Stimulated activated CD8-positive, alpha-beta memory T cell treated with anti-CD3 and anti-CD28 coated beads, Interleukin-15, amount 100 ng/mL, for 24 hours (primary cell): ENCODE results near the gene VAV3.

Experiments used
- DNase-seq: peaks from one replicate; pipeline ENCODE4 v3.0.0-alpha.2; 2020; ENCODE audit warnings: low read depth

Gene VAV3

GRCh38 chr1:107936498-107937481 is 28.2 kb downstream of the VAV3 start:
- DNase-seq, result no peak

GRCh38 chr1:107935396-107936064 is 29.4 kb downstream of the VAV3 start:
- no peak for DNase-seq

DNA sequence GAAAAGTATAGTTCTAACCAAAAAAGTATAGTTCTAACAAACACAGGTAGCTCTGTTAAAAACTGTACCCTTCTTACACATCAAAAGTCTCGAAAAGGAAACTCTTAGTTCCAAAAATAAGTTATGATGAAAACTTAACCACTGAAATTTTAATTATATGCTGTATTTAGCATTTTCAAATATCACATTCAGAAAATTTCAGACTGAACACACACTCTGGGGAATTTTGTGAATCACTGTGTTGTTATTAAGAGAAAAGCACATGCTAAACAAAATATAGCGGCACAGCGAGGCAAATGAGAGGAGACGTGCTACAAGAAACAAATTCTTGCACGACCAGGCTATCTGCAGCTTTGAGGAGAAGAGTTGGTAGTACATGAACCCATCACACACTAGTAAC is 30.4 kb downstream of the VAV3 start:
- DNase-seq, result no peak

GRCh38 chr1:107933736-107934135 is 31.2 kb downstream of the VAV3 start:
- no peak for DNase-seq

- DNase-seq, result no peak
Observed at GRCh38 chr1:107930292-107930691, 34.7 kb downstream of the VAV3 start.

- no peak for DNase-seq
Observed at GRCh38 chr1:107927820-107928219, 37.2 kb downstream of the VAV3 start.

DNA sequence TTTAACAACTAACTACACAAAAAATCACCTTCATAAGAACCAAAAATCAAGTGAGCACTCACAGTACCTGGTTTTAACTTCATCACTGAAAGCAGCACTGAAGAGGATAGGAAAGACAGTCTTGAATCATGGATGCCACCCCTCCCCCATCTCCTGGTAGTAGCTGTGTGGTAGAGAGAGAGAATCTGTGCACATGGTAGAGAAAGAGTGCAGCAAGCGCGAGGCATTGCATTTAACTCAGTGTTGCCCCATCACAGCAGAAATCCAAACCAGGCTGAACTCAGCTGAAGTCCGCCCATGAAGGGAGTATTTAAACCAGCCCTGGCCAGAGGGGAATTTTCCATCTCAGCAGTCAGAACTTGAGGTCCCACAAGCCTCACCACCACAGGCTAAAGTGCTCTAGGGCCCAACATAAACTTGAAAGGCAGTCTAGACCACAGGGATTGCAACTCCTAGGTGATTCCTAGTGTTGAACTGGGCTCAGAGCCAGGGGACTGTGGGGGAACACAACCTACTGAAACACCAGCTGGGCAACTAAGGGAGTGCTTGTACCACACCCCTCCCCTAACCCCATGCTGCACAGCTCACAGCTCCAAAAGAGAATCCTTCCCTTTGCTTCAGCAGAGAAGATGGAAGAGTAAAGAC is 38.4 kb downstream of the VAV3 start:
- no peak for DNase-seq

DNA sequence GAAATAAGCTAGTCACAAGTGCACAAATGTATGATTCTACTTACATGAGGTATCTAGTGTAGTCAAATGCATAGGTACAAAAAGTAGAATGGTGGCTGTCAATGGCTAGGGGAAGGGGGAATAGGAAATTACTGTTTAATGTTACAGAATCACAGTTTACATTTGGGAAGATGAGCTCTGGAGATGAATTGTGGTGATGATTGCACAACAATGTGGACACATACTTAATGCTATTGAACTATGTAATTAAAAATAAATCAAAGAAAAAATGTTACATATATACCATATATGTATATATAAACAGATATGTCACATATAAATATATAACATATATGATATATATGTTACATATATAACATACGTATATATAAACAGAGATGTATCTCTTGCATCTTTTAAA is 39.4 kb downstream of the VAV3 start:
- no peak for DNase-seq

DNA sequence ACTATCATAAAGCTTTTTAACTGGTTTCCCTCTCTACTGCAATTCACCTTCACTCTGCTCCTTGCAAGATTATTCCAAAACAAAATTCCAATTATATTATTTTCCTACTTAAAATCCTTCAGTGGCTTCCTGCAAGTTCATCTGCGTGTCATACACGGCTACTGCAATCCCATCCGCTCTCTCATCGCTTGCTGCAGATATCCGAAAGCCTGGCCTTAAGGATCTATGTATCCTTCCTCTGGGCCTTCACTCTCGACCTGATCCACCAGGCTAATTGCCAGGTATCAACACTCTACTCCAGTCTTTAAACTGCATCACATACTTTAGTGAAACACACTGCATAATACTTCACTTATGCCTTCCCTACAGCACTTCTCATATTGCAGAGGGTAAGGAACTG is 44.0 kb downstream of the VAV3 start:
- no peak for DNase-seq

DNA sequence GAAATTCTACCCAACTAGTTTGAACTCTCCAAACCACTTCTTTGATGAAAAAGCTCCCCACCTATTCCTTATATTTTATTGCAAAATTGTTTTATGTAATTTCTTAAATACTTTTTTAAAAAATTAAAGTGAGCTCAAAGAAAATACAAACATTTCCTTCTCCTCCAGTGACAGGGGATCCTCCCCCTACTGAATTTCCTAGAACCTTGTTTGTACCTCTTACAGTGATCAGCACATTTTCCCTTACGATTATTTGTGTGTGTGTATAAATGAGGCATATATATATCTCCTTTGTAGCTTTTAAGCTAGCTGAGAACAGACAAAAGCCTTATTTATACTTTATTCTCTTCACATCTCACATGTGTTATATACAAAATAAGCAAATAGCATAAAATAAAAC is 44.4 kb downstream of the VAV3 start:
- DNase-seq, result no peak

GRCh38 chr1:107919953-107920352 is 45.0 kb downstream of the VAV3 start:
- DNase-seq, result no peak

GRCh38 chr1:107914119-107914765 is 50.7 kb downstream of the VAV3 start:
- DNase-seq, result no peak

GRCh38 chr1:107912656-107913055 is 52.3 kb downstream of the VAV3 start:
- no peak for DNase-seq

DNA sequence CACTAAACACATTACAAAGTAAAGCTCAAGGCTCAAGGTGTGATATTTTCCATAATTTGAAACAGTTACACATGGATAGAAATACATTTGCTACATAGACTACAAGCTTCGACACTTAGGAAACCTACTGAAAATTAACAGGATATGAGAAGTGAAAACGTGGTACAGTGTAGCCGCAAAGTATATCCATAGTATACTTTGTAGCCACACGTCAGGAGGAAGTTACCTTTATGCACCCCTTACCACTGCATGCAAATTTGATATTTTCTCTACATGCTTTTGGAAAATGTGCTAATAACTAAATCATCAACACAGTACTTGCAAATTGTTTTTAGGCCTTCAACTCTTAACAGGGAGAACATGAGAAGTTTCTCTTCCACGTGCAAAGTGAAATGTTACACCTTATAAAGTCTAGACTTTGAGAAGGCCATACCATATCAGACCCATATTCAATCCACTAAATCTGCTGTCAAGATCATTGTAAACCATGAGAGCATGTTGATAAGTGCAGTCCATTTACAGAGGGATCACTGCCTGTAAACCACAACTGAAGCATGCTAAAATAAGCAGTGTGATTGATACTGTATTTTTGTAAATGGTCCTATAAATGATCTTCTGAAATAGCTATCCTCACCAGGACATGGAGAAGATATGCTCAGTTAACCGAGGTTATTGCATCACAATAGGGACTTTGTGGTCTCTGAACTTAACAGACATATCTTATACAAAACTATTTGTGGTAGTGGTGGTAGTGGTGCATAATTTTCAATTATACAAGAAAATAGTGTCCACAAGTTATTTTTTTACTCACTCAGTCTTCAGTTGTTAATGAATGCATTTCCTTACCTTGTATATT is 64.7 kb downstream of the VAV3 start:
- no peak for DNase-seq

- no peak for DNase-seq
Observed at GRCh38 chr1:107899655-107900054, 65.3 kb downstream of the VAV3 start.

- DNase-seq, result no peak
Observed at GRCh38 chr1:107897438-107898345, 67.3 kb downstream of the VAV3 start.

- no peak for DNase-seq
Observed at GRCh38 chr1:107896936-107897335, 68.0 kb downstream of the VAV3 start.

DNA sequence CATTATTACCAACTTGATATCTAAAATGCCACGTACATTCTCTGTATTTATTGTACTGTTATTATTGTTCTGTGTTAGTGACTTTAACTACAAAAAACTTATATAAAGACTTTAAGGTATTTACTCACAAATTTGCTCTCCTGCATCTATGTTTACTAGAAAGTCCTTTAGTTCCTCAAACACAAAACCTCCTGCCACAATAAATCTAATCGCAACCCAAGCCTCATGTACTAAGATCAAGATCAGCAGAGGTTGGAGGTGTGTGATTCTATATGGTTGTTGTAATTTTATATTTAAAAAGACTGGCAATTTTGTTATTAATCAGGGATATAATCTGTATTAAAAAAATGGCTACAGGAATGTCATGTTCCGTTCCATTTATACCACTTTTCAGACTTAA is 68.6 kb downstream of the VAV3 start:
- DNase-seq, result no peak

DNA sequence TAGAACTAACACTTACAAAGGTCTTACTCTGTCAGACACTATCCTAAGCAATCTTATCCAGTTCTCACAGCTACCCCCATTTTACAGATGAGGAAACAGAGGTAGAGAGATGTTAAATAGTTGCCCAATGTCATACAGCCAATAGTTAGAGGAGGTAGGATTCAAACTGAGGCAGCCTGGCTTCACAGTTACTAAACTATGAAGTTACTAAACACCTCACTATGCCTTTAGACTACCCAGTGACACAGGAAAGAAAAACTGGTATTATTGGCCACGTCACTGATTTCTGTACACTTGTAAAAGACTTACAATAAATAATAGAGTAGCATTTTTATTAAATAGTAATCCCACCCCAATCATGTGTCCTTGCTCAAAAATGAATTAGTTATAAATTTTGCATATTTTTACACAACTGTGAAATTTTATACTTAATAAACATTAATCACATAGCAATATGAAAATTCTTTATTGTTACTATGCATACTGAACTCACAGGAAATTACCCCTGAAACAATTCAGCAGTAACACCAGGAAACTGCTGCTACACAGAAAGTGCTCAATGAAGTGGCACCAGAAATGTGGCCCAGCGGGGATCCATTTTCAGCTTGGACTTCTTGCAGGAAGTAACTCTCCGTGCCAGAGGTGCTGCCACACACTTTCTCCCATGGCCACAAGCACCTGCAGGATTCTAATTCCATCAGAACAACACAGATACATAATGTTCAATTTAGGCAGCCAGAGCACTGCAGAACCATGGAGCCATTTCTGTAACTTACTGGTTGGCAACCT is 69.4 kb downstream of the VAV3 start:
- no peak for DNase-seq

DNA sequence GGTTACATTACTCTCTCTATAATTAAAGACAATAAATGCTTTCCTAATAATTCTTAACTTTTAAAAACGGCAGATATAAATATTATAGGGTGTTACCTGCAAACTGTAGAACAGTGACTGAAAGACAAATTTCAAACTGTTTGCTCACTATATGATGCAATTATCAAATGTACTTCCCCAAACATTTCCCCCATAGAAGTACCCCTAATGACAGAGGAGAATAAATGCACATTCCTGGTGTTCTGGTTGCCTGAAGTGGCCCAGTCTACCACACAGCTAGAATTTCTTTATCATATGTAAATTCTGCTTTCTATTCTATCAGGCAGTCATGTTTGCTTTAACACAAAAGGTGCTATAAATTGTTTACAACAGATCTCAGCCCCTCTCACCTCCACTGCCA is 70.4 kb downstream of the VAV3 start:
- DNase-seq, result no peak
